ENCODE results near the gene CDH26. TPM values are rescaled to one million over a fixed set of nuclear protein-coding genes. Genes with fewer than 3 reads are reported as not detected.

Gene CDH26
- total and polyA plus RNA-seq, 2 donors, result 1.4 to 4.1 TPM

GRCh38 chr20:60003776-60004175 lies 45.6 kb downstream of the CDH26 start:
- H3K36me3 ChIP-seq (ENCODE audit: insufficient read depth), result no peaks in the 10 kb centered on the region
- H3K27ac ChIP-seq (ENCODE audit: low read depth), result no peak overlapping the region
- H3K4me3 ChIP-seq (ENCODE audit: low read depth, low read length), result no peak overlapping the region
- DNase-seq (ENCODE audit: extremely low spot score), result no peak
- H3K4me1 ChIP-seq (ENCODE audit: insufficient read depth), result no peaks in the 10 kb centered on the region
- 85% methylated on average over 4 of the region's 4 CpGs for WGBS

DNA sequence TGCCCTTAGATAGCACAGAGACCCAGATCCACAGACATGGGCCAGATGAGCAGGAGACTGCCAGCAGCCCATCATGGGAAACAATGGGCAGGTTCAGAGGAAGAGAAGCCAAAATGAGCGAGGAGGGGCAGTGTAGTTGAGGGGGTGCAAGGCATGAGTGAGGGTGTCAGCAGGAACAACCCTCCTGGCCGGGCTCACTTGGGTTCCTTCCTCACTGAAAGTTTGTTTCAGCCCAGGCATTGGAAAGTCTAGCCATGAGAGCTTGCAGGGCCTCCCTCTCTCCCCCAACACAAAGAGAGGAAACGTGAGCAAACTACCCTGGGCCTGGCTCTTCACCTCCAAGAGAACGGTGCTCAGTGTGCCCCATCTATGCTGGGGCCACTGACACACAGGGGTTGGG lies 48.0 kb downstream of the CDH26 start:
- Histone ChIP-seq H3K4me3 (ENCODE audit: low read depth, low read length) (no peak overlapping the region), H3K36me3 (ENCODE audit: insufficient read depth) (no peaks in the 10 kb centered on the region), H3K27ac (ENCODE audit: low read depth) (no peak overlapping the region), H3K4me1 (ENCODE audit: insufficient read depth) (no peaks in the 10 kb centered on the region)
- WGBS, result 85% methylated on average over 4 of the region's 4 CpGs
- DNase-seq (ENCODE audit: extremely low spot score), result no peak

DNA sequence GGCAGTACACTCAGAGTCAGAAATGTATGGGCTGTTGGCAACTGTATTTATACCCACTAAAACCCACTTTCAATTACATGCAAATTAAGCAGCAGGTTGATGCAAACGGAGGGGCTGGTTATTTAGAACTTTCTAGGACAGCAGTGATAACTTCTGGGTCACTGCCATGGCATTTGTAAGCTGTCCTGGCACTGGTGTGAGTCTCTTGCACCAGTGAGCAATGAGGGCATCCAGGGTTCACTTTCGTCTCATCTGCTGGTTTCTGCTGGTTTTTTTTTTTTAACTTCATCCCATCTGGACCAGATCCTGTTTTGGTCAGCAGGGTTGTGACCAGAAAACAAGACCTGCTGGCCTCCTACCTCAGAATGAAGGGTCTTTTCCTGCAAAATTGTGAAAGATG lies 49.2 kb downstream of the CDH26 start:
- Histone ChIP-seq H3K27ac (ENCODE audit: low read depth) (no peak overlapping the region), H3K4me3 (ENCODE audit: low read depth, low read length) (no peak overlapping the region), H3K4me1 (ENCODE audit: insufficient read depth) (no peaks in the 10 kb centered on the region), H3K36me3 (ENCODE audit: insufficient read depth) (no peaks in the 10 kb centered on the region)
- WGBS, result 44% methylated on average over 2 of the region's 2 CpGs
- no peak for DNase-seq (ENCODE audit: extremely low spot score)

DNA sequence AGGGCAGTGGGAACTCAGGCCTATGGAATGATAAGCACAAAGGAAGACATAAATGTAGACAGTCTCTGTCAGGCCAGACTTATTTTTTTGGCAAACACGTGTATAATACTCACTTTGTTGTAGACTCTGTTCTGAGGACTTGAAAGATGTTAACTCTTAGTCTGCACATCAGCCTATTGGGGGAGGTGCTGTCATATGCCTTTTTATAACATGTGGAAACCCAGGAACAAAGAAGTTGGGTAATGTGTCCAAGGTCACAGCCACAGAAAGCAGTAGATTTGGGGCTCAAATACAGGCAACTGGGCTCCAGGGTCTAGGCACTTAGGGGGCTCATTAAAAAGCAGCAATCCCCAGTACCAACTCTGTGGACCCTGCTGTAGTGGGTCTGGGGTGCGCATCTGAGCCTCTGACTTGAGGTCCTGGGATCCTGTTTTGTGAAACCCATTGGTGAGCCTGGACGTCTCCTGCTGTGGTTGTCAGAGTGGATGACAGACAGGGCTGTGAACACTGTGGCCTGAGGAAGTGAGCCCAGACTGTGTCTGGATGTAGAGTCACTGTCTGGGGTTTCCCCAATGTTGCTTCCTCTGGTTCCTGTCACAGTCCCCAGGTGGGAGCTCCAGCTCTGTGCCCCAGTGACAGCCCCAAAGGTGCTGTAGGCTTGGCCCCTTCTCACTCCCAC lies 50.0 kb downstream of the CDH26 start:
- H3K4me1 ChIP-seq (ENCODE audit: insufficient read depth), result no peaks in the 10 kb centered on the region
- no peak overlapping the region for H3K27ac ChIP-seq (ENCODE audit: low read depth)
- 63% methylated on average over 3 of the region's 3 CpGs for WGBS
- no peak for DNase-seq (ENCODE audit: extremely low spot score)
- H3K4me3 ChIP-seq (ENCODE audit: low read depth, low read length), result no peak overlapping the region
- no peaks in the 10 kb centered on the region for H3K36me3 ChIP-seq (ENCODE audit: insufficient read depth)

DNA sequence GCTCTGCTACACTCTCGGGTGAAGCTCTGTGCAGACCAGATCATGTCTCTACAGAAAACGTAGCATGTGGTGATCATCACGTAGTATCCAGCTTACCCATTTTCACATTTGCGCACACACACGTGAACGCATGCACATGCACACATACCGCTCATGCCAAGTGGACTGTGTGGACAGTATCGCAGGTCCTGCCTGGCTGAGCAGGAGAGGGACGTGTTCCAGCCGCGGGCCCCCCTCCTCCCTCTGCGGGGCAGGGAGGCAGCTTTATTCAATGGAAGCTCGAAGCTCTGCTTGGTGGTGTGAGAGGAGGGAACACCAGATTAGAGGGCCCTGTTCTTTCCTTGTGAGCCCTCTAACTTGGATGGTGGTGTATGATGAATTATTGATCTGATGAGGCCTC lies 51.1 kb downstream of the CDH26 start:
- H3K27ac ChIP-seq (ENCODE audit: low read depth), result no peak overlapping the region
- DNase-seq (ENCODE audit: extremely low spot score), result no peak
- 90% methylated on average over 13 of the region's 13 CpGs for WGBS
- H3K4me3 ChIP-seq (ENCODE audit: low read depth, low read length), result no peak overlapping the region
- H3K4me1 ChIP-seq (ENCODE audit: insufficient read depth), result no peaks in the 10 kb centered on the region
- no peaks in the 10 kb centered on the region for H3K36me3 ChIP-seq (ENCODE audit: insufficient read depth)

GRCh38 chr20:60009826-60010616 lies 51.8 kb downstream of the CDH26 start:
- Histone ChIP-seq H3K4me3 (ENCODE audit: low read depth, low read length) (no peak overlapping the region), H3K36me3 (ENCODE audit: insufficient read depth) (no peaks in the 10 kb centered on the region), H3K4me1 (ENCODE audit: insufficient read depth) (no peaks in the 10 kb centered on the region), H3K27ac (ENCODE audit: low read depth) (no peak overlapping the region)
- no peak for DNase-seq (ENCODE audit: extremely low spot score)
- 84% methylated on average over 14 of the region's 14 CpGs for WGBS

DNA sequence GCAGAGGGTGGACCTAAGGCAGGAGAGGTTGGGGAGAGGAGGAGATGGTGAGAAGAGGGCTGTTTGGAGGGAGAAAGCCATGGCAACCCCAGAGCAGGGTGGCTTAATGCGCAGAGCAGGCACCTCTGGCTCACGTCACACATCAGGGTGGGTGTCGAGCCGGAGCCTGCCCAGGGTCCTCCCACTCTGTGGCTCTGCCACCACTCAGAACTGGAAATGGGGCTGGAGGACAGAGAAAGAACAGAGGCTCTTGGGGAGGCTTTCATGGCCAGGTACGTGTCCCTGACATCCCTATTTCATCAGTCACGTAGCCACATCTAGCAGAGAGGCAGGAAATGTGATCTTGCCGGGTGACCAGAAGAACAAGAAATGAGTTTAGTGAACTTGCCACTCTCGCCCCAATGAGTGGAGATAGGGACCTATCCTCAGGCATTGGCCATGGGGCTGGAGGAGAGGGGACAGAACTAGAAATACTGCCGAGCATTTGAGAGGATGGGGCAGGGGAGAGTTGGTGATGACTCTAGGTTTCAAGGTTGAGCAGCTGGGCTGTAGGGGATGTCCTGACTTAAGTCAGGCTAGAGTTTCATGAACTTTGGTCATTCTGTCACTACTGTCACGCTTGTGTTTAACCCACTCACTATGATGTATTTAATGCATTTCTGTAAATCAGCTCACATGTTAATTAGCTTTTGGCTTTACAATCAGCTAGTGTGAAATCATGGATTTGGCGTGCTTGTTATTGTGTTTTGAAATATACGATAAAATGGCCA lies 52.7 kb downstream of the CDH26 start:
- H3K4me1 ChIP-seq (ENCODE audit: insufficient read depth), result no peaks in the 10 kb centered on the region
- DNase-seq (ENCODE audit: extremely low spot score), result no peak
- H3K27ac ChIP-seq (ENCODE audit: low read depth), result no peak overlapping the region
- H3K4me3 ChIP-seq (ENCODE audit: low read depth, low read length), result no peak overlapping the region
- WGBS, result 88% methylated on average over 12 of the region's 12 CpGs
- H3K36me3 ChIP-seq (ENCODE audit: insufficient read depth), result no peaks in the 10 kb centered on the region

- DNase-seq (ENCODE audit: extremely low spot score), result no peak
- WGBS, result 76% methylated on average over 17 of the region's 17 CpGs
- Histone ChIP-seq H3K4me1 (ENCODE audit: insufficient read depth) (no peaks in the 10 kb centered on the region), H3K36me3 (ENCODE audit: insufficient read depth) (no peaks in the 10 kb centered on the region), H3K27ac (ENCODE audit: low read depth) (no peak overlapping the region), H3K4me3 (ENCODE audit: low read depth, low read length) (no peak overlapping the region)
Observed at GRCh38 chr20:60011512-60012507, 53.6 kb downstream of the CDH26 start.

DNA sequence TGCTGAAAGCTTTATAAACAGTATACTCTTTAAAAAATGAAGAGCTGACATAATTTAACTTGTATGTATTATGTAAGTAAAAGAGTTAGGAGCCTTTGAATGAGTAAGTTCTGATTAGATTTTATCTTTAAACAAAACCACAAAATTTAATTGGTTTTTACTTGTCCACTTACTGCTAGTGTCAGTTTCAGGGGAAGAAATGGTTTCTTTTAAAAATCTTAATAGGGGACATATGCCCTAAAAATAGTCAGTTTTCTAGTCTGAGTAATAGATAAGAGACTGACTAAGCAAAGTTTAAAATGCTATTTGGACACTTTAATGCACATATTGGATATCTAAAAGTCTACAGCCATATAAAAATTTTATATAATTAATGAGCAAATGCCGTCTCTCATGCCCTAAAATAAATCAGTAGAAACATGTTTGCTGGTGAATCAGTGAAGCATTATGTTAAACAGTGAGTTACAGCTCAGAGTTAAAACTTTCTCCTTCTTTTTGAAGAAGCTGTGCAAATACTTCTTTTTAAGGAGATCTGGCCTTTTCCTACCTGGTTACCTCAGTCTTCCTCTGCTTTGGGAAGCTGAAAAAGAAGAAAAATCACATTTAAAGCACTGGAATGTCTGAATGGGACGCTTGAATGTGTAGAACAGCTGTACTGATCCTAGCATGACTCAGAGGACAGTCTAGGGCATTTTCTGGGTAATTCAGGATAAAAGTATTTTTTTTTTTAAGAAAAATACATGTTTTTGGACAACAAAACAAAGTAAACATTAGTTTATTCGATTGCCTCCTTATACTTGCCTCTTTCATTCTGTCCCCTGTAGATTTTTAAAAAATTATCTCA lies 55.3 kb downstream of the CDH26 start:
- no peak for DNase-seq (ENCODE audit: extremely low spot score)
- WGBS, result 47% methylated on average over 3 of the region's 3 CpGs
- H3K27ac ChIP-seq (ENCODE audit: low read depth), result no peak overlapping the region
- no peaks in the 10 kb centered on the region for H3K36me3 ChIP-seq (ENCODE audit: insufficient read depth)
- no peaks in the 10 kb centered on the region for H3K4me1 ChIP-seq (ENCODE audit: insufficient read depth)
- H3K4me3 ChIP-seq (ENCODE audit: low read depth, low read length), result no peak overlapping the region

- no peak for DNase-seq (ENCODE audit: extremely low spot score)
- Histone ChIP-seq H3K36me3 (ENCODE audit: insufficient read depth) (no peaks in the 10 kb centered on the region), H3K27ac (ENCODE audit: low read depth) (no peak overlapping the region), H3K4me3 (ENCODE audit: low read depth, low read length) (no peak overlapping the region), H3K4me1 (ENCODE audit: insufficient read depth) (no peaks in the 10 kb centered on the region)
Observed at GRCh38 chr20:60016406-60016805, 58.2 kb downstream of the CDH26 start.

- no peaks in the 10 kb centered on the region for H3K4me1 ChIP-seq (ENCODE audit: insufficient read depth)
- 88% methylated on average over 5 of the region's 5 CpGs for WGBS
- H3K4me3 ChIP-seq (ENCODE audit: low read depth, low read length), result no peak overlapping the region
- H3K27ac ChIP-seq (ENCODE audit: low read depth), result no peak overlapping the region
- no peak for DNase-seq (ENCODE audit: extremely low spot score)
- H3K36me3 ChIP-seq (ENCODE audit: insufficient read depth), result no peaks in the 10 kb centered on the region
Observed at GRCh38 chr20:60020251-60020650, 62.0 kb downstream of the CDH26 start.

- Histone ChIP-seq H3K4me3 (ENCODE audit: low read depth, low read length) (no peak overlapping the region), H3K4me1 (ENCODE audit: insufficient read depth) (no peaks in the 10 kb centered on the region), H3K27ac (ENCODE audit: low read depth) (no peak overlapping the region), H3K36me3 (ENCODE audit: insufficient read depth) (no peaks in the 10 kb centered on the region)
- 67% methylated on average over 1 of the region's 1 CpG for WGBS
- DNase-seq (ENCODE audit: extremely low spot score), result no peak
Observed at GRCh38 chr20:60021104-60021503, 62.9 kb downstream of the CDH26 start.

Data from urinary bladder (tissue), 4 donors.